ENCODE results near the gene PDLIM7.
A peak's percentile ranks its signal among the peaks of the same experiment; 100 is the strongest.

Gene PDLIM7

GRCh38 chr5:177472460-177473442, 24.7 kb downstream of the PDLIM7 start:
- no peak for DNase-seq

GRCh38 chr5:177471610-177472356, 25.6 kb downstream of the PDLIM7 start:
- DNase-seq = no peak

DNA sequence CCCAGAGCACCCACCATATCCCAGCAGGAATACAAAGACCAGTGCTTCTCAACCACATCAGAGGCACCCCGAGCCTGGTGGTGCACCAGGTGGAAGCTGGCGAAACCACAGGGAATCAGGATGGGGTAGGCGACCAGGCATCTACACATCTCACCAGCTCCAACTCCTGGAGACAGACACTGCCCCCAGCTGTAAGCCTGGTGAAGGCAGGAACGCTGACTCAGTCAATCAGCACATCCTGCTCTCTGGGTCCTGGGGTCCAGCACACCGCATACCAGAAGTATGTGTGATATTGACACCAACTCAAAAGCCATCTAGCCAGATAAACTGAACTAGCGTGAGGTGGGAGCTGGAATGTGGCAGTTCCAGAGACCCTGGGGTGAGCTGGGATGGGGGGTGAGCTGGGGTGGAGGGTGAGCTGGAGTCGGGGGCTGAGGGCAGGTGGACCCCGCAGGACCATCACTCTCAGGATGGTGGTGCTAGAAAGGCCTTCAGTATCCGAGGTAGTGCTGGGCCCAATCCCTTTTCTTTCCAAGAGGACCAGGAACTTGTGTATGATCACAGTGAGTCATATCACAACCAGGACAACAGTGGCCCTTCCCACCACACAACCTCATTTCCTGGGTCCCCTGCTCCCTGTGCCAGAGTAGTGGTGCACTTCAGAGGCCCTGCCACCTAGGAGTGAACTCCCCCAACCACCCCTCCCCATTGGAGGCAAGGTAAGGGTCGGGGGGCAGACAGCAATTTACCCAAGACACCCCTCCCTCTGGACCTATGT, 26.5 kb downstream of the PDLIM7 start:
- no peak for DNase-seq

DNA sequence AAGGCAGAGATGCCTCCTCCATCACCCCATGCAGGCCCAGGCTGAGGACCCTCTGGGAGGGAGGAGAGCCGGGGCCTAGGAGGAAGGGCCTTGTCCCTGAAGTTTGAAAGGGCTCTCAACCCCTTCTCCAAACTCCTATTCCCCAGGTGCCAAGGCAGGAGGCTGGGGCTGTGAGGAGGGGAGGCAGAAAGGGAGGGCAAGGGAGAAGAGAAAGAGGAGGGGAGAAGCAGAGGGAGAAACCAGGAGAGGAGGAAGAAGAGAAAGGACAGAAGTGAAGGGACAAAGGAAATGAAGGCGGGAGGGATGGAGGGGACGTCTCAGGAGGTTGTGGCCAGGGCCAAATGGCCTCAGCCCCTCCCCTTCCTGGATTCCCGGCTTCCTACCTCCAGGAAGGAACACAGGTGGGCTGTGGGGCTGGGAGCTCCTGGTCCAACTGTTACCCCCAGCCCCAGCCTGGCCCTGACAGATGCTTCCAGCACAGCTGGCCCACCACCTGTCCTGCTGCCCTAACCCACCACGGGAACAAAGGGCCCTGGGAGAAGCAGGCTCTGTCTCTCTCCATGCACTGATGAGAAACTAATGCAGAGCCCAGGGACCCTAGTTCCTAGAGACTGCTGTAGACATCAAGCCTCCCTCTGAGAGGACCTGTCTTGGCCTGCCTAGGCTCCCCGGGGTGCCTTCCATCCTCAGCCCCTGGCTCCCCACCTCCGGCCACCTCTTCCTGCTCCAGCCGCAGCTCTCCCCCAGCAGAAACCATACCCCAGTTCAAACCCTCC, 27.5 kb downstream of the PDLIM7 start:
- no peak for DNase-seq

GRCh38 chr5:177468685-177469628, 28.4 kb downstream of the PDLIM7 start:
- peak; percentile 41 to 68 for DNase-seq

GRCh38 chr5:177468329-177468684, 29.1 kb downstream of the PDLIM7 start:
- DNase-seq = no peak

GRCh38 chr5:177467436-177467835, 30.0 kb downstream of the PDLIM7 start:
- no peak for DNase-seq

- DNase-seq = no peak
Measured at GRCh38 chr5:177466861-177467260, 30.5 kb downstream of the PDLIM7 start.

DNA sequence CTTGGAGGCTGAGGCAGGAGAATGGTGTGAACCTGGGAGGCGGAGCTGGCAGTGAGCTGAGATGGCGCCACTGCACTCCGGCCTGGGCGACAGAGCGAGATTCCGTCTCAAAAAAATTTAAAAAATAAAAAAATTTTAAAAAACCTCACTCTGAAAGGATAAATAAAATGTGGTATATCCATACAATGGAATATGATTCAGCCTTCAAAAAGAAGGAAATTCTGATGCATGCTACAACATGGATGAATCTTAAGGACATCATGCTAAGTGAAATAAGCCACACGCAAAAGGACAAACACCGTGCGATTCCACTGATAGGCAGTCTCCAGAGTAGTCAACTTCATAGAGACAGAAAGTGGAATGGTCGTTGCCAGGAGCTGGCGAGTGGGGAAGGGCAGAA, 32.4 kb downstream of the PDLIM7 start:
- no peak for DNase-seq

DNA sequence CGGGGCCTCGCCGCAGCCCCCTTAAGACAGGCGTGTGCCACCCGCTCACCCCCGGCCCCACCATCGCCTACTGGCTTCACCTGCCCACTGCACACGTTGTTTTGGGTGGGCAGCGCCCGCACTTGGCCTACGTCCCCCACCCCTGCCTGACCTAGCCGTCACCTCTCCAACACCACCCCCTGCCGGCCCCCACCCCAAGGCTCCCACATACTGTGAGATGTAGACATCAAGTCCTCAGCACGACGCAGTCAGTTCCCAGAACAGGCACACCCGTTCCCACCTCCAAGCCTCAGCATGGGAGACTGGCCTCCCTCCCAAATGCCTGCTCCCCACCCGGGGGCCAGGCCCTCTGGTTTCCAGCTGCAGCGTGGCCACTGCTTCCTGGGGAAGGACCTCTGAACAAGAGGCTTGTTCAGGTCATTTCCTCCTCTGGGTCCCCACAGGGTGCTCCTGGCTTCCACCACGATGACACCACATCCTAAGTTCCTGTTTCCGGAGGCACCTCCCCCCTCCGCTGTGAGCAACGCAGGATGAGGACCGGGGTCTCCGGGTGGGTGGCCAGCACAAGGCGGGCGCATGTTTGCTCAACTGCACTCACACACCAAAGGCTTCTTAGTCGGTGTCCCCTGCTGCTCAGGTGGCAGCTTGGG, 35.3 kb downstream of the PDLIM7 start:
- DNase-seq = no peak

DNA sequence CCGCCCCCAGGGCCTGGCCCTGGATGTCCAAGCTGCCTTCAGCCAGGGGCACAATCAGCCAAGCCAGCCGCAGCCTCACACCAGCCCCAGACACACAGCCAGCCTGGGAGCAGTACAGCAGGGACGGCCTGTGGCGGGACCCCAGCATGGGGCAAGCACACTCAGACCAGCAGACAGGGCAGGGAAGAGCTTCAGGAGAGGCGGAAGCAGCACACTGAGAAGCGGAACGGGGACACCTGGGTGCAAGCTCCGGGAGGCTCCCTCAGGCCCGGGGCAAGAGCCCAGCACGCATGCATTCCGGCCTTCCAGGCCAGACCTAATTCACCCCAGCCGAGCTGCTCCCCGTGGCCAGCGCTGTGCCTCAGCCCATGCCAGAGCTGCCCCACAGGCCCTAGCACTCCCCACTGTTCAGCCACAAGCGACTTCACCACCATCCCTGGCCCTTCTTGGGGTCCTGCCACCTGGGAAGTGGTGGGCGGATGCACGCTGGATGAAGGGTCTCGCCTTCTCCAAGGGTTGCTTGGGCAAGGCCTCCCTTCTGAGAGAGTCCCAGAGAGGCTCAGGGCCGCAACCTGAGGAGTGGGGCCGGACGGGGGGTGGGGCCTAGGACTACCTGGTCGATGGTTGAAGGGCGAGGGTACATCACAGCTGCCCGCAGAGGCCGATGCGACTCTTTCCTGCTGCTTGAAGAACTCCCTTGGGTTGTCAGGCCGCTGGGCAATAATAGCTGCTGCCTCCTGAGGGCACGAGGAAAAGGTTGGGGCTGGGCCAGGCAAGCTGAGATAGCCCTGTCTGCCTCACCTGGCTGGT, 37.4 kb downstream of the PDLIM7 start:
- no peak for DNase-seq

GRCh38 chr5:177459357-177459756, 38.0 kb downstream of the PDLIM7 start:
- DNase-seq = no peak

DNA sequence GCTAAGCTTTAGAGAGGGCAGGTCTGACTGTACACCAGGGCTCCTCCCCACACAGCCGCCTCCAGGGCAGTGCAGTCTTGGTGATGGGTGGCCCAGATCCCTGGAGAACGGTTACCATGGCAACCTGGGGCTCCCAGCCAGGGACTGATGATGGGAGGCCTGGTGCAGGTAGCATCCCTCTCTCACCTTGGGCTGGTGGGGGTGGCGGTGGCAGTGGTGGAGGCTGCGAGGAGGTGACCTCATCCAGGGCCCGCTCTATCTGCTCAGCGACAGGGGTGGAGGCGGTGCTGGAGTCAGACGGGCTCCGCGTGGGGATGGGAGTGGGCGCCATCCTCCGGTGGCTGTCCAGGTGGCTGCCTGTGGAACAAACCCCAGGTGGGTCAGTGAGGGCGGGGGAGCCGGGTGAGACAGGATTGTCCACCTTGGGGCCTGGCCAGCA, 38.5 kb downstream of the PDLIM7 start:
- no peak for DNase-seq

DNA sequence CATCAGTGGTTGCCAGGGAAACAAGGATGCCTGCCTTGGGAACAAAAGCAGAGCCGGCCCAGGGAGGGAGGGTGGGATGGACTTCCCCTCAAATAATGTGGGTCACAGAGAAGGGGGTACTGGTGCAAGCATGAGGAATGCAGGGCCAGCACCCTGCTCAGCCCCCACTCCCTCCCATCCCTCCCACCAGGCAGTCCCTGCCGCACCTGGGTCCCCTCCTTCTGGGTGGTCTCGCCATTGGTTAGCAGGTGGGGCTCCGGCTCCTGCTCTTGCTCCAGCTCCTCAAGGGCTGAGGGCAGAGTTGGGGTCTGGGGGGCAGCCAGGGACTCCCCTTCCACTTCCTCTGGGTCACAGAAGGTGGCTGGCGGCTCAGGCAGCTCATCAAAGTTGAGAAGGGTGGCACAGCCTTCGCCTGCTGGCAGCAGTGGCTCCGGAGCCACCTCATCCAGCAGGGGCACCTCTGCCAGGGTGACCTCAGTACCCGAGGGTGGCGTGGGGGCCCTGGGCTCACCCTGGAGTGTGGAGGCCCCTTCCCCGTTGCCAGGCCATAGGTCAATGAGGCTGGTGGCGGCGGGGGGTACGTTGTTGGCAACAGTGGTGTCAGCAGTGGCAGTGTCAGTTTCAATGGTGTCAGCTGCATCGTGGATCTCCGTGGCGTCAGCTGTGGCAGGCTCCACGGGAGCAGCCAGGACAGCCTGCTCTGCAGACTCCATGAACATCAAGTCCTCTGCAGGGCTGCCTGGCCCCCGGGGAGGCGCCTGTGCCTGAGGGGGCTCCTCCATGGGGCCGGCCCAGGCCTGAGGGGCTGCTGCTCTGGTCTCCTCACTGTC, 39.3 kb downstream of the PDLIM7 start:
- DNase-seq = no peak

- peak; percentile 96 to 97 for DNase-seq
Measured at GRCh38 chr5:177456976-177457851, 40.2 kb downstream of the PDLIM7 start.

GRCh38 chr5:177456591-177456964, 40.8 kb downstream of the PDLIM7 start:
- no peak for DNase-seq

All from cerebellar nuclear complex (tissue), 1 donor.